Measurements from ENCODE around the gene PABPN1L.

The PABPN1L gene

DNA sequence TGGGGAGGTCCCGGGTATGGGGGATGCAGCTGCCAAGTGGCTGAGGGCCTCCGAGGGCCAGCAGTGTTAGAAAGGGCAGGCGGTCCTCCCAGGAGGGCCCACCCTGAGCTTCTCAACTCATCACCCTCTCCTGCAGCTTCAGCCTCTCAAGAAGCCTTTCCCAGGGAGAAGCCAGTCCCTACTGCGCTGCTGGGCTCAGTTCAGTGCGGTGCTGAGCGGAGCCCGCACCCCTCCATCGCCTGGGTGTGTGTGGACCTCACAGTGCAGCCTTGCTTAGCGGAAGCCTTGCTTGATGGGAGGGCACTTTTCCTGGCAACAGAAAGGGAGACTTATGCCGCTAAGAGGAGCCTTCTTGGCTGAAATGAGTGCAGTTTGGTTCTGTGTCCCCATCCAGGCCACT lies 51.2 kb downstream of the PABPN1L start:
- Histone ChIP-seq H3K4me3 (IDR thresholded peaks at IDR 0.05; ENCODE audit: insufficient read depth, low read depth, low read length) (no peak overlapping the region), H3K4me1 (ENCODE audit: low read depth, poor library complexity, severe bottlenecking) (peaks cover 13% of the 10 kb centered on the region), H2AFZ (ENCODE audit: low read depth) (no peak overlapping the region), H3K79me2 (ENCODE audit: insufficient read depth, low read depth) (peaks cover 9% of the 10 kb centered on the region), H3K27ac (no peak overlapping the region), H3K27me3 (ENCODE audit: insufficient read depth, low read depth) (no peaks in the 10 kb centered on the region), H4K20me1 (ENCODE audit: insufficient read depth) (no peaks in the 10 kb centered on the region), H3K4me2 (no peak overlapping the region), H3K36me3 (ENCODE audit: insufficient read depth) (no peaks in the 10 kb centered on the region), H3K9ac (no peak overlapping the region)
- TF ChIP-seq, protein P1, sequence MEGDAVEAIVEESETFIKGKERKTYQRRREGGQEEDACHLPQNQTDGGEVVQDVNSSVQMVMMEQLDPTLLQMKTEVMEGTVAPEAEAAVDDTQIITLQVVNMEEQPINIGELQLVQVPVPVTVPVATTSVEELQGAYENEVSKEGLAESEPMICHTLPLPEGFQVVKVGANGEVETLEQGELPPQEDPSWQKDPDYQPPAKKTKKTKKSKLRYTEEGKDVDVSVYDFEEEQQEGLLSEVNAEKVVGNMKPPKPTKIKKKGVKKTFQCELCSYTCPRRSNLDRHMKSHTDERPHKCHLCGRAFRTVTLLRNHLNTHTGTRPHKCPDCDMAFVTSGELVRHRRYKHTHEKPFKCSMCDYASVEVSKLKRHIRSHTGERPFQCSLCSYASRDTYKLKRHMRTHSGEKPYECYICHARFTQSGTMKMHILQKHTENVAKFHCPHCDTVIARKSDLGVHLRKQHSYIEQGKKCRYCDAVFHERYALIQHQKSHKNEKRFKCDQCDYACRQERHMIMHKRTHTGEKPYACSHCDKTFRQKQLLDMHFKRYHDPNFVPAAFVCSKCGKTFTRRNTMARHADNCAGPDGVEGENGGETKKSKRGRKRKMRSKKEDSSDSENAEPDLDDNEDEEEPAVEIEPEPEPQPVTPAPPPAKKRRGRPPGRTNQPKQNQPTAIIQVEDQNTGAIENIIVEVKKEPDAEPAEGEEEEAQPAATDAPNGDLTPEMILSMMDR (conservative IDR thresholded peaks at IDR 0.05; ENCODE audit: low read depth, low read length), result no peak

DNA sequence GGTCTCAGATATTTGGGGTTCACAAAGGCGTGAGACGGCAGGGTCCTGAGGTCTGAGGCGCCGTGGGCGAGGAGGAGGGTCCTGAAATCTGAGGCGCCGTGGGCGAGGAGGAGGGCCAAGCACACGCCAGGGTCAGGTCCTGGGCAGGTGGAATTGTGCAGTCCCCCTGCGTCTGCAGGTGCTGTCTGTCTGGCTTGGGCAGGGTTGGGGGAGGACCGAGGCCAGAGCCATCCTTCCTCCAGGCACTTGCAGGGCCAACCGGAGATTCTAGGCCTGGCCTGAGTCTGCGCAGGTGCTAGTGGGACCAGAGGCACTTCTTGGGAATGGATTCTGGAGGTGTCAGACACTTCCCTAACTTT lies 52.3 kb downstream of the PABPN1L start:
- no peaks in the 10 kb centered on the region for H4K20me1 ChIP-seq (ENCODE audit: insufficient read depth)
- no peaks in the 10 kb centered on the region for H3K36me3 ChIP-seq (ENCODE audit: insufficient read depth)
- peaks cover 24% of the 10 kb centered on the region for H3K4me1 ChIP-seq (ENCODE audit: low read depth, poor library complexity, severe bottlenecking)
- no peak overlapping the region for H3K4me2 ChIP-seq
- H2AFZ ChIP-seq (ENCODE audit: low read depth), result no peak overlapping the region
- no peak overlapping the region for H3K9ac ChIP-seq
- no peak overlapping the region for H3K27ac ChIP-seq
- TF ChIP-seq, protein P1 (conservative IDR thresholded peaks at IDR 0.05; ENCODE audit: low read depth, low read length), result no peak
- H3K27me3 ChIP-seq (ENCODE audit: insufficient read depth, low read depth), result no peaks in the 10 kb centered on the region
- peaks cover 20% of the 10 kb centered on the region for H3K79me2 ChIP-seq (ENCODE audit: insufficient read depth, low read depth)
- H3K4me3 ChIP-seq (IDR thresholded peaks at IDR 0.05; ENCODE audit: insufficient read depth, low read depth, low read length), result no peak overlapping the region

Measured in KMS-11 (cell line).